ENCODE data around the gene IP6K3. TPM values are rescaled to one million over a fixed set of nuclear protein-coding genes. Genes with fewer than 3 reads are reported as not detected.
A peak's percentile ranks its signal among the peaks of the same experiment; 100 is the strongest.

The IP6K3 gene
- total RNA-seq, 1 experiment from 2014 or later: not detected

- no peak for TF ChIP-seq TCF7L2 (IDR thresholded peaks at IDR 0.05; ENCODE audit: low read depth, low read length)
- TF ChIP-seq, protein P1, sequence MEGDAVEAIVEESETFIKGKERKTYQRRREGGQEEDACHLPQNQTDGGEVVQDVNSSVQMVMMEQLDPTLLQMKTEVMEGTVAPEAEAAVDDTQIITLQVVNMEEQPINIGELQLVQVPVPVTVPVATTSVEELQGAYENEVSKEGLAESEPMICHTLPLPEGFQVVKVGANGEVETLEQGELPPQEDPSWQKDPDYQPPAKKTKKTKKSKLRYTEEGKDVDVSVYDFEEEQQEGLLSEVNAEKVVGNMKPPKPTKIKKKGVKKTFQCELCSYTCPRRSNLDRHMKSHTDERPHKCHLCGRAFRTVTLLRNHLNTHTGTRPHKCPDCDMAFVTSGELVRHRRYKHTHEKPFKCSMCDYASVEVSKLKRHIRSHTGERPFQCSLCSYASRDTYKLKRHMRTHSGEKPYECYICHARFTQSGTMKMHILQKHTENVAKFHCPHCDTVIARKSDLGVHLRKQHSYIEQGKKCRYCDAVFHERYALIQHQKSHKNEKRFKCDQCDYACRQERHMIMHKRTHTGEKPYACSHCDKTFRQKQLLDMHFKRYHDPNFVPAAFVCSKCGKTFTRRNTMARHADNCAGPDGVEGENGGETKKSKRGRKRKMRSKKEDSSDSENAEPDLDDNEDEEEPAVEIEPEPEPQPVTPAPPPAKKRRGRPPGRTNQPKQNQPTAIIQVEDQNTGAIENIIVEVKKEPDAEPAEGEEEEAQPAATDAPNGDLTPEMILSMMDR (IDR thresholded peaks at IDR 0.05): no peak
- no peak for TF ChIP-seq SIN3A (IDR thresholded peaks at IDR 0.05; ENCODE audit: borderline replicate concordance, insufficient read depth, low read depth, low read length)
- TF ChIP-seq, protein P2, sequence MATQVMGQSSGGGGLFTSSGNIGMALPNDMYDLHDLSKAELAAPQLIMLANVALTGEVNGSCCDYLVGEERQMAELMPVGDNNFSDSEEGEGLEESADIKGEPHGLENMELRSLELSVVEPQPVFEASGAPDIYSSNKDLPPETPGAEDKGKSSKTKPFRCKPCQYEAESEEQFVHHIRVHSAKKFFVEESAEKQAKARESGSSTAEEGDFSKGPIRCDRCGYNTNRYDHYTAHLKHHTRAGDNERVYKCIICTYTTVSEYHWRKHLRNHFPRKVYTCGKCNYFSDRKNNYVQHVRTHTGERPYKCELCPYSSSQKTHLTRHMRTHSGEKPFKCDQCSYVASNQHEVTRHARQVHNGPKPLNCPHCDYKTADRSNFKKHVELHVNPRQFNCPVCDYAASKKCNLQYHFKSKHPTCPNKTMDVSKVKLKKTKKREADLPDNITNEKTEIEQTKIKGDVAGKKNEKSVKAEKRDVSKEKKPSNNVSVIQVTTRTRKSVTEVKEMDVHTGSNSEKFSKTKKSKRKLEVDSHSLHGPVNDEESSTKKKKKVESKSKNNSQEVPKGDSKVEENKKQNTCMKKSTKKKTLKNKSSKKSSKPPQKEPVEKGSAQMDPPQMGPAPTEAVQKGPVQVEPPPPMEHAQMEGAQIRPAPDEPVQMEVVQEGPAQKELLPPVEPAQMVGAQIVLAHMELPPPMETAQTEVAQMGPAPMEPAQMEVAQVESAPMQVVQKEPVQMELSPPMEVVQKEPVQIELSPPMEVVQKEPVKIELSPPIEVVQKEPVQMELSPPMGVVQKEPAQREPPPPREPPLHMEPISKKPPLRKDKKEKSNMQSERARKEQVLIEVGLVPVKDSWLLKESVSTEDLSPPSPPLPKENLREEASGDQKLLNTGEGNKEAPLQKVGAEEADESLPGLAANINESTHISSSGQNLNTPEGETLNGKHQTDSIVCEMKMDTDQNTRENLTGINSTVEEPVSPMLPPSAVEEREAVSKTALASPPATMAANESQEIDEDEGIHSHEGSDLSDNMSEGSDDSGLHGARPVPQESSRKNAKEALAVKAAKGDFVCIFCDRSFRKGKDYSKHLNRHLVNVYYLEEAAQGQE (IDR thresholded peaks at IDR 0.05; ENCODE audit: insufficient read depth in 1 of 2, low read depth in 2 of 2, low read length in 1 of 2): no peak
- no peak for TF ChIP-seq POLR2AphosphoS5 (IDR thresholded peaks at IDR 0.05; ENCODE audit: low read depth, low read length)
- in situ Hi-C loops (cut with HindIII; ENCODE audit: low pct_unique_long_range_greater_than_20kb, low sequenced_read_pairs) (no loop called here), intact Hi-C loops (cut with micrococcal nuclease; ENCODE audit: unreplicated experiment) (no loop called here)
- peaks cover 9% of the 10 kb centered on the region for H3K4me1 ChIP-seq (ENCODE audit: control insufficient read depth, insufficient read depth, low read length)
- no peaks in the 10 kb centered on the region for H3K36me3 ChIP-seq (ENCODE audit: control insufficient read depth, insufficient read depth, low read length)
- DNase-seq (ENCODE audit: low read depth, low spot score) (no peak), ATAC-seq (0 out of 2 replicates have a peak, but pooled peaks have one; percentile 13)
- H3K4me3 ChIP-seq (ENCODE audit: low read depth in 2 of 2, low read length in 2 of 2): no peak overlapping the region
- ChIA-PET CTCF (no interaction called here), POLR2A (no interaction called here)
- H3K27me3 ChIP-seq (ENCODE audit: control insufficient read depth, insufficient read depth, low read length): no peaks in the 10 kb centered on the region
- no peaks in the 10 kb centered on the region for H3K9me3 ChIP-seq (ENCODE audit: control insufficient read depth, insufficient read depth, low read depth, low read length)
- no TSS peak for BruUV-seq (replicated peaks)
- no peak overlapping the region for H3K27ac ChIP-seq (ENCODE audit: low read length)
Observed at GRCh38 chr6:33752646-33753015, 5.9 kb upstream of the IP6K3 start.

DNA sequence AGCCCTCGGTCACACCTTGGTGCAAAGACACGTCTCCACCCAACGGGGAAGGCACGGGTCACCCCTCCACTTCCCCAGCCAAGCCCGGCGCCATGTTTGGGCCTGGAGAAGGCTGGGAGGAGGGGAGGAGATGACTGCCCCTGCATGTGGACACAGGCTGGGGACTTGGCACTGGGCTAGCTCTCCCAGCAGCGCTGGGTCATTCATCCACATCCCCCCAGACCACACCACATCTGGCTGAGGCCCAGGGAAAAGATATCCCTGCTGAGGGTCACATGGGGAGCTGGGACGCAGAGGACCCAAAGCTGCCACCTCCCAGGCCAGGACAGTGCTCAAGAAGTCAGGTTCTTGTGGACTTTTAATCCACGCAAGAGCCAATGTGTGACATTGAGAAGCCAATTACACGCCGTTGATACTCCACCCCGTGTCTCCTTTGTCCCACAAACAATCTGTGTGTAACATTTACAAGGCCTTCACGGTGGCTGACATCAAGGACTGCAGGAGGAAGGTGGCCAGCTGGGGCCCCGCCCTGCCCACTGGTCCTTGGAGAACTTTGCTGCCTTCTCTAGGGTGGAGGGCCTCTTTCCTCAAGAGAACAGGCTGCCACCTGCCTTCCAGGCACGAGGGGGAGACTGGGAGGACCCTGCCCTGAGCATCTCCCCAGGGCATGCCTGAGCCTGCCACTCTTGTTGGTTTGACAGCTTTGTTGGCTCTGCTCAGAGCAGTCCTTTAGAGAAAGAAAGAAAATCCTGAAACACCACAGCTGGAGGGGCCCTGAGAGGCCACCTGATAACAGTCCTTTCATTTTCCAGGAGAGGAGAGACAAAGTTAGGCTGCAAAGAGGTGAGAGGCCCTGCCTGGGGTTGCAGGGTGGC is 5.3 kb upstream of the IP6K3 start:
- TF ChIP-seq SIN3A (IDR thresholded peaks at IDR 0.05; ENCODE audit: borderline replicate concordance, insufficient read depth, low read depth, low read length) (no peak), POLR2AphosphoS5 (IDR thresholded peaks at IDR 0.05; ENCODE audit: low read depth, low read length) (no peak), TCF7L2 (IDR thresholded peaks at IDR 0.05; ENCODE audit: low read depth, low read length) (no peak)
- TF ChIP-seq, protein P1 (IDR thresholded peaks at IDR 0.05): no peak
- TF ChIP-seq, protein P2 (IDR thresholded peaks at IDR 0.05; ENCODE audit: insufficient read depth in 1 of 2, low read depth in 2 of 2, low read length in 1 of 2): no peak
- H3K9me3 ChIP-seq (ENCODE audit: control insufficient read depth, insufficient read depth, low read depth, low read length): no peaks in the 10 kb centered on the region
- H3K27me3 ChIP-seq (ENCODE audit: control insufficient read depth, insufficient read depth, low read length): no peaks in the 10 kb centered on the region
- ChIA-PET POLR2A (no interaction called here), CTCF (interaction anchor here (0.5 to 0.6 kb wide), 2 partner anchors 41 to 303 kb away, joined by 3 to 12 read pairs; no protein-coding TSS in a partner anchor)
- no peak overlapping the region for H3K4me3 ChIP-seq (ENCODE audit: low read depth in 2 of 2, low read length in 2 of 2)
- in situ Hi-C loops (cut with HindIII; ENCODE audit: low pct_unique_long_range_greater_than_20kb, low sequenced_read_pairs) (no loop called here), intact Hi-C loops (cut with micrococcal nuclease; ENCODE audit: unreplicated experiment) (no loop called here)
- no peaks in the 10 kb centered on the region for H3K36me3 ChIP-seq (ENCODE audit: control insufficient read depth, insufficient read depth, low read length)
- DNase-seq (ENCODE audit: low read depth, low spot score) (no peak), ATAC-seq (peak; percentile 27; the same call in 1 of the 2 replicates)
- no peak overlapping the region for H3K27ac ChIP-seq (ENCODE audit: low read length)
- H3K4me1 ChIP-seq (ENCODE audit: control insufficient read depth, insufficient read depth, low read length): peaks cover 9% of the 10 kb centered on the region
- BruUV-seq (replicated peaks): no TSS peak

All from Panc1 (cell line).